GM18517 (cell line): ENCODE measurements around the gene TIMP4.

Experiments
- ATAC-seq: cut with Tn5 transposase; IDR thresholded peaks from one replicate; pipeline ENCODE4 v1.9.1; 2021; ENCODE audit warnings: mild to moderate bottlenecking, moderate library complexity; ENCODE audit not compliant: unreplicated experiment

The TIMP4 gene

GRCh38 chr3:12148183-12148940 is 10.3 kb downstream of the TIMP4 start:
- ATAC-seq = no peak

GRCh38 chr3:12147049-12147780 is 11.5 kb downstream of the TIMP4 start:
- ATAC-seq = no peak

GRCh38 chr3:12143949-12144504 is 14.7 kb downstream of the TIMP4 start:
- ATAC-seq = no peak

- no peak for ATAC-seq
Measured at GRCh38 chr3:12142476-12142875, 16.2 kb downstream of the TIMP4 start.

GRCh38 chr3:12141350-12141749 is 17.4 kb downstream of the TIMP4 start:
- ATAC-seq = no peak

- no peak for ATAC-seq
Measured at GRCh38 chr3:12139111-12139511, 19.6 kb downstream of the TIMP4 start.

GRCh38 chr3:12138044-12138443 is 20.7 kb downstream of the TIMP4 start:
- ATAC-seq = no peak

GRCh38 chr3:12136371-12136770 is 22.3 kb downstream of the TIMP4 start:
- ATAC-seq = no peak

- ATAC-seq = peak; percentile 83
Measured at GRCh38 chr3:12135029-12135657, 23.6 kb downstream of the TIMP4 start.

GRCh38 chr3:12132881-12133280 is 25.8 kb downstream of the TIMP4 start:
- ATAC-seq = no peak

- ATAC-seq = no peak
Measured at GRCh38 chr3:12131351-12132090, 27.2 kb downstream of the TIMP4 start.

- ATAC-seq = no peak
Measured at GRCh38 chr3:12127391-12127790, 31.3 kb downstream of the TIMP4 start.

GRCh38 chr3:12125772-12126171 is 32.9 kb downstream of the TIMP4 start:
- no peak for ATAC-seq

- no peak for ATAC-seq
Measured at GRCh38 chr3:12121466-12121865, 37.2 kb downstream of the TIMP4 start.

GRCh38 chr3:12120374-12121140 is 38.2 kb downstream of the TIMP4 start:
- ATAC-seq = no peak

- no peak for ATAC-seq
Measured at GRCh38 chr3:12117473-12117872, 41.2 kb downstream of the TIMP4 start.

- no peak for ATAC-seq
Measured at GRCh38 chr3:12116870-12117269, 41.8 kb downstream of the TIMP4 start.

- ATAC-seq = no peak
Measured at GRCh38 chr3:12115849-12116248, 42.9 kb downstream of the TIMP4 start.

GRCh38 chr3:12115104-12115503 is 43.6 kb downstream of the TIMP4 start:
- ATAC-seq = no peak

- no peak for ATAC-seq
Measured at GRCh38 chr3:12114251-12114650, 44.5 kb downstream of the TIMP4 start.
